NCI-H1105 treated with DMSO at 0.1 percent for 48 hours (cell line): ENCODE measurements around the gene PTPRQ.
"Not testable (repeated sequence)": the region's sequence is repeated elsewhere in the genome, so short reads cannot be mapped to it uniquely, and the experiment has no call there.

Experiments used
- DNase-seq: peaks from one replicate; lab custom pipeline; 2025; lab: John Stamatoyannopoulos, UW

Gene PTPRQ

GRCh38 chr12:80443974-80444666, at the start of gene PTPRQ:
Gene PTPRQ, plus strand, starts transcription at chr12:80444235. Its CDS starts 111 bp downstream, at chr12:80444346.
- no peak for DNase-seq

- DNase-seq = no peak
Measured at GRCh38 chr12:80400571-80400991, 43.5 kb upstream of the PTPRQ start.

- no peak for DNase-seq
Measured at GRCh38 chr12:80401191-80401590, 42.8 kb upstream of the PTPRQ start.

GRCh38 chr12:80404629-80405028, 39.4 kb upstream of the PTPRQ start:
- DNase-seq = no peak

- no peak for DNase-seq
Measured at GRCh38 chr12:80406253-80406652, 37.8 kb upstream of the PTPRQ start.

GRCh38 chr12:80411787-80412186, 32.2 kb upstream of the PTPRQ start:
- DNase-seq = no peak

GRCh38 chr12:80412343-80412953, 31.6 kb upstream of the PTPRQ start:
- peak; percentile 71 for DNase-seq

- DNase-seq = no peak
Measured at GRCh38 chr12:80413462-80413861, 30.6 kb upstream of the PTPRQ start.

GRCh38 chr12:80415466-80415865, 28.6 kb upstream of the PTPRQ start:
- DNase-seq = no peak

GRCh38 chr12:80419644-80420043, 24.4 kb upstream of the PTPRQ start:
- DNase-seq = no peak

- no peak for DNase-seq
Measured at GRCh38 chr12:80420075-80420474, 24.0 kb upstream of the PTPRQ start.

GRCh38 chr12:80422550-80422949, 21.5 kb upstream of the PTPRQ start:
- DNase-seq = no peak

GRCh38 chr12:80432061-80432460, 12.0 kb upstream of the PTPRQ start:
- no peak for DNase-seq

GRCh38 chr12:80441921-80442320, 2.1 kb upstream of the PTPRQ start:
- no peak for DNase-seq

GRCh38 chr12:80442426-80443222, 1.4 kb upstream of the PTPRQ start:
- no peak for DNase-seq

- no peak for DNase-seq
Measured at GRCh38 chr12:80445083-80445793, 1.2 kb downstream of the PTPRQ start.

GRCh38 chr12:80456513-80456912, 12.5 kb downstream of the PTPRQ start:
- no peak for DNase-seq

- no peak for DNase-seq
Measured at GRCh38 chr12:80460972-80461371, 16.9 kb downstream of the PTPRQ start.

- not testable (repeated sequence) for DNase-seq
Measured at GRCh38 chr12:80461851-80462250, 17.8 kb downstream of the PTPRQ start.

GRCh38 chr12:80469681-80470080, 25.6 kb downstream of the PTPRQ start:
- DNase-seq = no peak

GRCh38 chr12:80470403-80470802, 26.4 kb downstream of the PTPRQ start:
- no peak for DNase-seq

- DNase-seq = no peak
Measured at GRCh38 chr12:80472236-80472635, 28.2 kb downstream of the PTPRQ start.
